ENCODE data around the gene SLC2A1. TPM values are rescaled to one million over a fixed set of nuclear protein-coding genes. Genes with fewer than 3 reads are reported as not detected.
A peak's percentile ranks its signal among the peaks of the same experiment; 100 is the strongest.

The SLC2A1 gene
- total and polyA plus RNA-seq, 4 donors, result 9.5 to 143 (median 28.6) TPM

- Histone ChIP-seq H3K4me1 (ENCODE audit: control insufficient read depth in 5 of 5, insufficient read depth in 5 of 5, low read length in 5 of 5) (peaks cover 0 to 16% (median 0%) of the 10 kb centered on the region in 5 donors), H3K9me3 (ENCODE audit: control insufficient read depth in 4 of 4, insufficient read depth in 3 of 4, low read length in 3 of 4) (no peaks in the 10 kb centered on the region), H3K36me3 (ENCODE audit: control insufficient read depth in 4 of 4, insufficient read depth in 4 of 4, low read length in 4 of 4) (no peaks in the 10 kb centered on the region), H3K9ac (ENCODE audit: insufficient read depth in 1 of 2, low read length in 2 of 2) (no peak overlapping the region), H3K4me3 (no peak overlapping the region), H3K27me3 (ENCODE audit: control insufficient read depth in 3 of 3, insufficient read depth in 3 of 3, low read length in 2 of 3) (no peaks in the 10 kb centered on the region), H3K27ac (ENCODE audit: low read depth in 1 of 2, low read length in 1 of 2) (no peak overlapping the region)
- ATAC-seq (ENCODE audit: insufficient read depth, low FRiP score) (no peak), DNase-seq (no peak)
- TF ChIP-seq, protein P1, sequence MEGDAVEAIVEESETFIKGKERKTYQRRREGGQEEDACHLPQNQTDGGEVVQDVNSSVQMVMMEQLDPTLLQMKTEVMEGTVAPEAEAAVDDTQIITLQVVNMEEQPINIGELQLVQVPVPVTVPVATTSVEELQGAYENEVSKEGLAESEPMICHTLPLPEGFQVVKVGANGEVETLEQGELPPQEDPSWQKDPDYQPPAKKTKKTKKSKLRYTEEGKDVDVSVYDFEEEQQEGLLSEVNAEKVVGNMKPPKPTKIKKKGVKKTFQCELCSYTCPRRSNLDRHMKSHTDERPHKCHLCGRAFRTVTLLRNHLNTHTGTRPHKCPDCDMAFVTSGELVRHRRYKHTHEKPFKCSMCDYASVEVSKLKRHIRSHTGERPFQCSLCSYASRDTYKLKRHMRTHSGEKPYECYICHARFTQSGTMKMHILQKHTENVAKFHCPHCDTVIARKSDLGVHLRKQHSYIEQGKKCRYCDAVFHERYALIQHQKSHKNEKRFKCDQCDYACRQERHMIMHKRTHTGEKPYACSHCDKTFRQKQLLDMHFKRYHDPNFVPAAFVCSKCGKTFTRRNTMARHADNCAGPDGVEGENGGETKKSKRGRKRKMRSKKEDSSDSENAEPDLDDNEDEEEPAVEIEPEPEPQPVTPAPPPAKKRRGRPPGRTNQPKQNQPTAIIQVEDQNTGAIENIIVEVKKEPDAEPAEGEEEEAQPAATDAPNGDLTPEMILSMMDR (IDR thresholded peaks at IDR 0.05; ENCODE audit: control extremely low read depth, extremely low read depth), result no peak
- 96% methylated on average over 3 of the region's 3 CpGs for WGBS, 2 donors
Observed at GRCh38 chr1:42973799-42974198, 15.1 kb upstream of the SLC2A1 start.

GRCh38 chr1:42973286-42973685 lies 14.6 kb upstream of the SLC2A1 start:
- no peak for ATAC-seq (ENCODE audit: insufficient read depth, low FRiP score)
- no peaks in the 10 kb centered on the region for H3K9me3 ChIP-seq (ENCODE audit: control insufficient read depth in 4 of 4, insufficient read depth in 3 of 4, low read length in 3 of 4)
- H3K27ac ChIP-seq (ENCODE audit: low read depth in 1 of 2, low read length in 1 of 2), result no peak overlapping the region
- TF ChIP-seq, protein P1 (IDR thresholded peaks at IDR 0.05; ENCODE audit: control extremely low read depth, extremely low read depth), result no peak
- H3K27me3 ChIP-seq (ENCODE audit: control insufficient read depth in 3 of 3, insufficient read depth in 3 of 3, low read length in 2 of 3), result no peaks in the 10 kb centered on the region
- H3K4me1 ChIP-seq (ENCODE audit: control insufficient read depth in 5 of 5, insufficient read depth in 5 of 5, low read length in 5 of 5), result peaks cover 0 to 12% (median 0%) of the 10 kb centered on the region in 5 donors
- no peak overlapping the region for H3K4me3 ChIP-seq
- H3K9ac ChIP-seq (ENCODE audit: insufficient read depth in 1 of 2, low read length in 2 of 2), result no peak overlapping the region
- no peaks in the 10 kb centered on the region for H3K36me3 ChIP-seq (ENCODE audit: control insufficient read depth in 4 of 4, insufficient read depth in 4 of 4, low read length in 4 of 4)
- WGBS, 2 donors, result 84 to 88% methylated on average over 11 of the region's 11 CpGs
- DNase-seq, result no peak

DNA sequence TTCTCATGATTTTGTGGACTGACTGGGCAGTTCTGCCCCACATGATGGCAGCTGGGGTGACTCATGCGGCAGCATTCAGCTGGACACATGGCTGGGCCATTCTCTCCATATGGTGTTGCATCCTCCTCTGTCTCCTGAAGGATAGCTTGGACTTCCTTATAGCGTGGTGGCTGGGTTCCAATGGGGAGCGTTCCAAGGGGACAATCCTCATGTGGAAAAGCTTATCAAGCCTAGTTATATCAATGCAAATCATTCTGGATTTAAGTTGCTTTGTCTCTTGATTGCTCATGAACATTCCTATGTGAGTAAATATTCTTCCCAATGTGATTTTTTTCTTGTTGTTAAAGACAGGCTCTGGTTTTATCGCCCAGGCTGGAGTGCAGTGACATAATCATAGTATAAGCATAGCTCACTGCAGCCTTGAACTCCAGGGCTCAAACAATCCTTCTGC lies 13.2 kb upstream of the SLC2A1 start:
- no peaks in the 10 kb centered on the region for H3K9me3 ChIP-seq (ENCODE audit: control insufficient read depth in 4 of 4, insufficient read depth in 3 of 4, low read length in 3 of 4)
- H3K4me3 ChIP-seq, result no peak overlapping the region
- H3K27me3 ChIP-seq (ENCODE audit: control insufficient read depth in 3 of 3, insufficient read depth in 3 of 3, low read length in 2 of 3), result no peaks in the 10 kb centered on the region
- ATAC-seq (ENCODE audit: insufficient read depth, low FRiP score) (no peak), DNase-seq (peak; percentile 97 to 99 (median 98))
- TF ChIP-seq, protein P1 (IDR thresholded peaks at IDR 0.05; ENCODE audit: control extremely low read depth, extremely low read depth), result no peak
- H3K4me1 ChIP-seq (ENCODE audit: control insufficient read depth in 5 of 5, insufficient read depth in 5 of 5, low read length in 5 of 5), result peaks cover 0 to 11% (median 0%) of the 10 kb centered on the region in 5 donors
- no peaks in the 10 kb centered on the region for H3K36me3 ChIP-seq (ENCODE audit: control insufficient read depth in 4 of 4, insufficient read depth in 4 of 4, low read length in 4 of 4)
- no peak overlapping the region for H3K9ac ChIP-seq (ENCODE audit: insufficient read depth in 1 of 2, low read length in 2 of 2)
- 83 to 94% methylated on average over 4 of the region's 4 CpGs for WGBS, 2 donors
- no peak overlapping the region for H3K27ac ChIP-seq (ENCODE audit: low read depth in 1 of 2, low read length in 1 of 2)

- H3K9me3 ChIP-seq (ENCODE audit: control insufficient read depth in 4 of 4, insufficient read depth in 3 of 4, low read length in 3 of 4), result no peaks in the 10 kb centered on the region
- H3K4me3 ChIP-seq, result no peak overlapping the region
- no peak for DNase-seq
- H3K9ac ChIP-seq (ENCODE audit: insufficient read depth in 1 of 2, low read length in 2 of 2), result no peak overlapping the region
- H3K36me3 ChIP-seq (ENCODE audit: control insufficient read depth in 4 of 4, insufficient read depth in 4 of 4, low read length in 4 of 4), result no peaks in the 10 kb centered on the region
- TF ChIP-seq, protein P1 (IDR thresholded peaks at IDR 0.05; ENCODE audit: control extremely low read depth, extremely low read depth), result no peak
- H3K27ac ChIP-seq (ENCODE audit: low read depth in 1 of 2, low read length in 1 of 2), result no peak overlapping the region
- 91 to 93% methylated on average over 4 of the region's 4 CpGs for WGBS, 2 donors
- H3K4me1 ChIP-seq (ENCODE audit: control insufficient read depth in 5 of 5, insufficient read depth in 5 of 5, low read length in 5 of 5), result peaks cover 0 to 11% (median 0%) of the 10 kb centered on the region in 5 donors
- H3K27me3 ChIP-seq (ENCODE audit: control insufficient read depth in 3 of 3, insufficient read depth in 3 of 3, low read length in 2 of 3), result no peaks in the 10 kb centered on the region
- ATAC-seq (ENCODE audit: insufficient read depth, low FRiP score), result no peak
Observed at GRCh38 chr1:42970143-42970542, 11.5 kb upstream of the SLC2A1 start.
